Measurements from ENCODE around the gene ANO10.

DNA sequence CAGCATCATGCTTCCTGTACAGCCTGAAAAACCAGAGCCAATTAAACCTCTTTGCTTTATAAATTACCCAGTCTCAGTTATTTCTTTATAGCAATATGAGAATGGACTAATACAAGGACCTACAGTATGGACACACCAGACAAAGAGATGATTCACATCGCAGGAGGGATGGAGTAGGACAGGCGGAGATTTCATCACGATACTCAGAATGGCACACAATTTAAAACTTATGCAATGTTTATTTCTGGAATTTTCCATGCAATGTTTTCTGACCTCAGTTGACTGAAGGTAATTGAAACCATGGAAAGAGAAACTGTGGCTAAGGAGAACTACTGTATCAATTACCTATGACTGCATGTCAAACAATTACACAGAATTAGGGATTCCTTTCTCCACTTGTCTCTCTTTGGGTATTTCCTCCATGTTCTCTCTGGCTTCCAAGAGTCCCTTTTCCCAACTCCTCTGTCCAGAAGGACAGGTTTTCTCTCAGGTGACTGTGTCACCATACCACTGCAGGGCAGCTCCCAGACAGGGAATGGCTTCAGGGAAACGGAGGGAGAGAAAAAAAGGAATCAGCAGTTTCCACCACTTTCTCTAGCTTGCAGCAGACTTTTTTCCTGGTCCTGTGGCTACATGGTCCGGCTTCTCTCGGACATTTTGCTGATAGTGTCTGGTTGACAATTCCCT is 3.0 kb upstream of the ANO10 start:
- TF ChIP-seq CTCF (IDR thresholded peaks at IDR 0.05 in 8 of 11, conservative IDR thresholded peaks at IDR 0.05 in 3 of 11) = no peak
- no peak for TF ChIP-seq POLR2AphosphoS5 (IDR thresholded peaks at IDR 0.05)
- TF ChIP-seq POLR2A (IDR thresholded peaks at IDR 0.05) = no peak

Data from spleen (tissue), 7 donors.